DOHH2 (cell line): Measurements from ENCODE around the gene FAM227A.

Source experiments
- H3F3A ChIP-seq: fragments of 200-600 bp; sonication (generic), shearing (Covaris generic); 2 replicates; pipeline ENCODE4 v1.6.0; 2016; ENCODE audit warnings: antibody characterized with exemption, mild to moderate bottlenecking; ENCODE audit not compliant: control insufficient read depth, insufficient read depth
- H3K27ac ChIP-seq: fragments of 200-600 bp; sonication (generic); 2 replicates; pipeline ENCODE4 v1.5.1; 2014; ENCODE audit warnings: low read depth, mild to moderate bottlenecking, low read length, moderate library complexity
- H3K27me3 ChIP-seq: fragments of 200-600 bp; sonication (generic); 2 replicates; pipeline ENCODE4 v1.6.1; 2014; ENCODE audit warnings: mild to moderate bottlenecking, low read length, mixed read lengths; ENCODE audit not compliant: control insufficient read depth
- H3K36me3 ChIP-seq: fragments of 200-600 bp; sonication (generic); 2 replicates; pipeline ENCODE4 v1.6.1; 2014; ENCODE audit warnings: mild to moderate bottlenecking, low read length, moderate library complexity, mixed read lengths; ENCODE audit not compliant: control insufficient read depth
- H3K4me1 ChIP-seq: fragments of 200-600 bp; sonication (generic); 2 replicates; pipeline ENCODE4 v1.6.1; 2014; ENCODE audit warnings: mild to moderate bottlenecking, low read length, mixed read lengths; ENCODE audit not compliant: control insufficient read depth
- H3K4me2 ChIP-seq: fragments of 200-600 bp; sonication (generic); 2 replicates; pipeline ENCODE4 v1.6.0; 2014; ENCODE audit warnings: mild to moderate bottlenecking, low read length, moderate library complexity
- H3K4me3 ChIP-seq: fragments of 200-600 bp; sonication (generic); 2 replicates; pipeline ENCODE4 v1.5.1; 2014; ENCODE audit warnings: mild to moderate bottlenecking, low read length, mixed read lengths
- H3K79me2 ChIP-seq: fragments of 200-600 bp; sonication (generic); 2 replicates; pipeline ENCODE4 v1.6.1; 2014; ENCODE audit warnings: mild to moderate bottlenecking, low read length, mixed read lengths; ENCODE audit not compliant: control insufficient read depth
- H3K9me2 ChIP-seq: fragments of 200-600 bp; sonication (generic); replicated peaks from 2 replicates; pipeline ENCODE4 v1.6.1; 2014; ENCODE audit warnings: mild to moderate bottlenecking, low read length, mixed read lengths; ENCODE audit not compliant: control insufficient read depth
- H3K9me3 ChIP-seq: fragments of 200-600 bp; sonication (generic); 2 replicates; pipeline ENCODE4 v1.6.1; 2014; ENCODE audit warnings: antibody characterized with exemption, low read length, mixed read lengths; ENCODE audit not compliant: control insufficient read depth, insufficient read depth
- H4K20me1 ChIP-seq: fragments of 200-600 bp; sonication (generic); 2 replicates; pipeline ENCODE4 v1.6.0; 2014; ENCODE audit warnings: low read depth, mild to moderate bottlenecking, antibody characterized with exemption, low read length, moderate library complexity; ENCODE audit not compliant: control insufficient read depth, insufficient read depth
- EZH2phosphoT487 ChIP-seq: fragments of 200-600 bp; sonication (generic); IDR thresholded peaks from 2 replicates; pipeline ENCODE4 v1.6.1; 2017; ENCODE audit warnings: borderline replicate concordance, mild to moderate bottlenecking, antibody characterized with exemption, low read length, moderate library complexity, mixed read lengths
- TF ChIP-seq, protein P1 (sequence below): fragments of 200-600 bp; sonication (generic); IDR thresholded peaks from one replicate; pipeline ENCODE4 v1.5.1; 2014; ENCODE audit warnings: antibody characterized with exemption, mild to moderate bottlenecking, low read depth, low read length; ENCODE audit not compliant: poor library complexity, severe bottlenecking

FAM227A gene

DNA sequence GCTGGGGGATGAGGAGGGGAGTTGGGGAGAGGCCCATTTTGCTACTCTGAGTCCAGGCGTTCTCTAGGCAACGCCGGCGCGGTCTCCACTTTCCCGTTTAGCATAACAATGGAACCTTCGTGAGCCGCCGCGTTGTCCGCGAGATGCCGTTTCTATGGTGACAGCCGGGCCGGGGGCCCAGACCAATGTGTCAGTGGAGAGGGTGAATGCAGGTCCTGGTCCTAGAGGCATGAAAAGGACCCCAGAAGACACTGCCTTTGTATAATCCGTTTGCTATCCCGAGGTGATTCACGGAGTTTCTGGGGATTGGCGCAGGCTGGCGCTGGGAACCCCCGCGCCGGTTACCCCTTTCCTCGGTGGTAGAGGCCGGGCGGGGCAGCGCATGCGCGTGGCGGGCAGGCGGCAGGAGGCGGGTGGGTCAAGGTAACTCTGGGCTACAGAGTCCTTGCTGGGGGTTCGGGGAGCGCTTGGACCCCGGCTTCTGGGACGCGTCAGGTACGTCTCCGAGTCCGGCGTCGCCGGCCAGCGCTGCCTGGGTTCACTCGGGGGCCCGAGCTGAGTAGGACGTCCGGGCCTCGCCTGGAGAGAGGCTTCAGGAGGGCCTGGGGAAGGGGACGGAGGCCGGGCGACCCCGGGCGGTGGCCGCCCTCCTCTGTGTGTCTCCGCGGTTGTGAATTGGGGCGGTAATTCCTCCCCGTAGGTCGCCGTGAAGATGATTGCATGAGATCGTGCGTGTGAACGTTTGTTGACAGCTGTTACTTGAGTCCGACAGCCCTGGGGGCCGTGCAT is at the start of gene FAM227A, which contains the start of gene CBY1:
FAM227A (minus strand) TSS at position 137 of the 789 bp plus-strand sequence. CDS start 6,224 bp downstream, outside the sequence.
CBY1 (plus strand) TSS at position 383 of the 789 bp plus-strand sequence. CDS start 11,417 bp downstream, outside the sequence.
- peak within 1 kb of the TSS; percentile 55 for H3K27ac ChIP-seq
- H3K9me2 ChIP-seq = no peaks in the 10 kb centered on the region
- H3K9me3 ChIP-seq = no peaks in the 10 kb centered on the region
- no peaks in the 10 kb centered on the region for H3K27me3 ChIP-seq
- H3F3A ChIP-seq = no peaks in the 10 kb centered on the region
- no peaks in the 10 kb centered on the region for H3K36me3 ChIP-seq
- peaks cover 13% of the 10 kb centered on the region for H3K4me1 ChIP-seq
- peak within 1 kb of the TSS; percentile 91 for H3K4me2 ChIP-seq
- H3K4me3 ChIP-seq = peak within 1 kb of the TSS; percentile 86
- H4K20me1 ChIP-seq = no peaks in the 10 kb centered on the region
- TF ChIP-seq, protein P1, sequence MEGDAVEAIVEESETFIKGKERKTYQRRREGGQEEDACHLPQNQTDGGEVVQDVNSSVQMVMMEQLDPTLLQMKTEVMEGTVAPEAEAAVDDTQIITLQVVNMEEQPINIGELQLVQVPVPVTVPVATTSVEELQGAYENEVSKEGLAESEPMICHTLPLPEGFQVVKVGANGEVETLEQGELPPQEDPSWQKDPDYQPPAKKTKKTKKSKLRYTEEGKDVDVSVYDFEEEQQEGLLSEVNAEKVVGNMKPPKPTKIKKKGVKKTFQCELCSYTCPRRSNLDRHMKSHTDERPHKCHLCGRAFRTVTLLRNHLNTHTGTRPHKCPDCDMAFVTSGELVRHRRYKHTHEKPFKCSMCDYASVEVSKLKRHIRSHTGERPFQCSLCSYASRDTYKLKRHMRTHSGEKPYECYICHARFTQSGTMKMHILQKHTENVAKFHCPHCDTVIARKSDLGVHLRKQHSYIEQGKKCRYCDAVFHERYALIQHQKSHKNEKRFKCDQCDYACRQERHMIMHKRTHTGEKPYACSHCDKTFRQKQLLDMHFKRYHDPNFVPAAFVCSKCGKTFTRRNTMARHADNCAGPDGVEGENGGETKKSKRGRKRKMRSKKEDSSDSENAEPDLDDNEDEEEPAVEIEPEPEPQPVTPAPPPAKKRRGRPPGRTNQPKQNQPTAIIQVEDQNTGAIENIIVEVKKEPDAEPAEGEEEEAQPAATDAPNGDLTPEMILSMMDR = no peak
- no peak for TF ChIP-seq EZH2phosphoT487
- peaks cover 10% of the 10 kb centered on the region for H3K79me2 ChIP-seq

DNA sequence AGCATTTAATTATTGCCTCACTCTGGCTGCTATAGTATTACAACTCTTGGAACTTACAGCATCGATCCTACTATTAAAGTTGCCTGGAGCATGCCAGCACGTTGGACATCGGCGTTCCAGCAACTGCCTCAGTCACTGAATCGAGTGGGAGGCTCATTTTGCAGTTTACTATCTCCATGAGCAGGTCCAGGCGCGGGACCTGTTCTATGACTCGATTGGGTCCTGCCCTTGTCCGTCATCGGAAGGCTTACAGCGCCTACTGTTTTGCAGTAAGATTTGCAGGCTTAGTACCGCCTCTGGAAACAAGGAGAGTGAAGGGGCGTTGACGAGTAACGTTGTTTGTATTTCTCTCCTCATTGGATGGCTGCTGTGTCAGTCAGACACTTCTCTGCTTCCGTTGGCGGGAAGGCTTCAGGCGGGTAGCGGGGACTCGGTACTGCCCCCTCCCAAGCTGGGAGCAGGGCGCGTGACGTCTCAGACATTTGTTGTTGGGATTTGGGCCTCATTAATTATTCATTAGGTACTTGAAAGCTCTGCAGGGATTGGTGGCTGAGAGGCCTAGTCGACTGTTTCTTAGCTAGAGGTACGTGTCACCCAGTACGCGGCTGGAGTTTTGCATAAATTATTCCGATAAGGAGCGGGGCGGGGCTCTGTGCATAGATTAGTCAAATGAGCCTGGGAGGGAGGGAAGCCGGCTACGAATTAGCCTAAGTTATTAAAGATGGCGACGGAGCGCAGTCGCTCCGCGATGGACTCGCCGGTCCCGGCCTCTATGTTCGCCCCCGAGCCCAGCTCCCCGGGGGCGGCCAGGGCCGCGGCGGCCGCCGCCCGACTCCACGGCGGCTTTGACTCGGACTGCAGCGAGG is 49.3 kb upstream of the FAM227A start, which contains the start of gene GTPBP1:
GTPBP1 (plus strand) TSS at position 710 of the 866 bp plus-strand sequence; CDS start at position 722, 12 bp downstream.
- peak within 1 kb of the TSS; percentile 76 for H3K4me3 ChIP-seq
- peaks cover 59% of the 10 kb centered on the region for H3K79me2 ChIP-seq
- H3K4me1 ChIP-seq = peaks cover 60% of the 10 kb centered on the region
- no peaks in the 10 kb centered on the region for H3K9me2 ChIP-seq
- peaks cover 5% of the 10 kb centered on the region; the same call in 1 of the 2 replicates for H3F3A ChIP-seq
- peaks cover 33% of the 10 kb centered on the region for H3K36me3 ChIP-seq
- TF ChIP-seq EZH2phosphoT487 = no peak
- TF ChIP-seq, protein P1 = no peak
- peaks cover 35% of the 10 kb centered on the region for H4K20me1 ChIP-seq
- H3K27ac ChIP-seq = peak within 1 kb of the TSS; percentile 58
- no peaks in the 10 kb centered on the region for H3K9me3 ChIP-seq
- no peaks in the 10 kb centered on the region for H3K27me3 ChIP-seq
- H3K4me2 ChIP-seq = peak within 1 kb of the TSS; percentile 100

GRCh38 chr22:38704654-38705234 is 48.6 kb upstream of the FAM227A start:
- peaks cover 59% of the 10 kb centered on the region for H3K4me1 ChIP-seq
- no peaks in the 10 kb centered on the region for H3K27me3 ChIP-seq
- peak overlapping the region; percentile 72 for H3K4me3 ChIP-seq
- peaks cover 59% of the 10 kb centered on the region for H3K79me2 ChIP-seq
- H3K9me3 ChIP-seq = no peaks in the 10 kb centered on the region
- TF ChIP-seq, protein P1 = no peak
- TF ChIP-seq EZH2phosphoT487 = no peak
- H3F3A ChIP-seq = peaks cover 6% of the 10 kb centered on the region; the same call in 1 of the 2 replicates
- peaks cover 30% of the 10 kb centered on the region for H3K36me3 ChIP-seq
- peak overlapping the region; percentile 49 for H3K27ac ChIP-seq
- peak overlapping the region; percentile 88 for H3K4me2 ChIP-seq
- no peaks in the 10 kb centered on the region for H3K9me2 ChIP-seq
- H4K20me1 ChIP-seq = peaks cover 28% of the 10 kb centered on the region
